Measurements from ENCODE around the gene TLL2.

TLL2 gene

GRCh38 chr10:96465599-96465998 is 48.1 kb downstream of the TLL2 start:
- DNase-seq (ENCODE audit: insufficient read length, low spot score): no peak
- no peak for FAIRE-seq
- no peak for TF ChIP-seq CTCF (IDR thresholded peaks at IDR 0.05; ENCODE audit: insufficient read depth, missing control alignments)

- TF ChIP-seq CTCF (IDR thresholded peaks at IDR 0.05; ENCODE audit: insufficient read depth, missing control alignments): no peak
These were observed 50.2 kb downstream of the TLL2 start for GRCh38 chr10:96463562-96463961.

GRCh38 chr10:96462606-96463151 is 51.0 kb downstream of the TLL2 start:
- no peak for TF ChIP-seq CTCF (IDR thresholded peaks at IDR 0.05; ENCODE audit: insufficient read depth, missing control alignments)

More at GRCh38 chr10:96463562-96463961, 50.2 kb downstream of the TLL2 start:
- DNase-seq (ENCODE audit: insufficient read length, low spot score) (no peak), FAIRE-seq (no peak)

DNA sequence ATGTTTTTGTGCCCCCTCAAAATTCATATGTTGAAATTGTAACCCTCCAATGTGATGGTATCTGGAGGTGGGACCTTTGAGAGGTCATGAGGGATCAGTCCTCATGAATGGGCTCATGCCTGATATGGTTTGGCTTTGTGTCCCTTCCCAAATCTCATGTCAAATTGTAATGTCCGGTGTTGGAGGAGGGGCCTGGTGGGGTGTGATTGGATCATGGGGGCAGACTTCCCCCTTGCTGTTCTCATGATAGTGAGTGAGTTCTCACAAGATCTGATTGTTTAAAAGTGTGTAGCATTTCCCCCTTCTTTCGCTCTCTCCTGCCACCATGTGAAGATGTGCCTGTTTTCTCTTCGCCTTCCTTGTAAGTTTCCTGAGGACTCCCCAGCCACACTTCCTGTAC is 53.4 kb downstream of the TLL2 start:
- no peak for TF ChIP-seq CTCF (IDR thresholded peaks at IDR 0.05; ENCODE audit: insufficient read depth, missing control alignments)
- FAIRE-seq (no peak), DNase-seq (ENCODE audit: insufficient read length, low spot score) (no peak)

More at GRCh38 chr10:96462606-96463151, 51.0 kb downstream of the TLL2 start:
- FAIRE-seq (no peak), DNase-seq (ENCODE audit: insufficient read length, low spot score) (no peak)

GRCh38 chr10:96457341-96457740 is 56.4 kb downstream of the TLL2 start:
- no peak for DNase-seq (ENCODE audit: insufficient read length, low spot score)
- no peak for FAIRE-seq
- TF ChIP-seq CTCF (IDR thresholded peaks at IDR 0.05; ENCODE audit: insufficient read depth, missing control alignments): no peak

- FAIRE-seq (no peak), DNase-seq (ENCODE audit: insufficient read length, low spot score) (no peak)
- no peak for TF ChIP-seq CTCF (IDR thresholded peaks at IDR 0.05; ENCODE audit: insufficient read depth, missing control alignments)
These were observed 57.4 kb downstream of the TLL2 start for GRCh38 chr10:96456296-96456840.

- FAIRE-seq (no peak), DNase-seq (ENCODE audit: insufficient read length, low spot score) (no peak)
- no peak for TF ChIP-seq CTCF (IDR thresholded peaks at IDR 0.05; ENCODE audit: insufficient read depth, missing control alignments)
These were observed 59.7 kb downstream of the TLL2 start for GRCh38 chr10:96453856-96454583.
